Stomach (tissue), 9 donors: Measurements from ENCODE around the gene SMYD3. TPM values are rescaled to one million over a fixed set of nuclear protein-coding genes. Genes with fewer than 3 reads are reported as not detected.

ENCODE experiments used
- DNase-seq, 2 donors: peaks; one replicate each; pipeline versions ENCODE4 v3.0.0 to v3.0.0-alpha.2; 2013 to 2019
- H3K27ac ChIP-seq, 5 donors: fragments of 200-600 bp in 4 of 5; sonication (generic) in 4 of 5; one replicate each; pipeline ENCODE4 v1.5.1; 2013 to 2019; ENCODE audit warnings: mild to moderate bottlenecking in 1 of 5, moderate library complexity in 1 of 5
- H3K27me3 ChIP-seq, 3 donors: fragments of 200-600 bp; sonication (generic); one replicate each; pipeline ENCODE4 v1.5.1; 2017 to 2019; ENCODE audit warnings: mixed run types in 1 of 3
- H3K36me3 ChIP-seq, 4 donors: fragments of 200-600 bp; sonication (generic); 1 replicate in 3 of 4; 2 replicates in 1 of 4; pipeline ENCODE4 v1.5.1; 2016 to 2019
- H3K4me1 ChIP-seq, 4 donors: fragments of 200-600 bp; sonication (generic); one replicate each; pipeline ENCODE4 v1.5.1; 2016 to 2019
- H3K4me3 ChIP-seq, 4 donors: fragments of 200-600 bp; sonication (generic) in 3 of 4; one replicate each; pipeline ENCODE4 v1.5.1; 2016 to 2019; ENCODE audit warnings: mild to moderate bottlenecking in 1 of 4
- H3K9me3 ChIP-seq, 4 donors: fragments of 200-600 bp; sonication (generic); one replicate each; pipeline ENCODE4 v1.5.1; 2016 to 2019
- EP300 ChIP-seq: sonication (generic); formaldehyde crosslinking; IDR thresholded peaks from one replicate; pipeline ENCODE4 v1.6.1; 2017; ENCODE audit warnings: antibody characterized with exemption
- POLR2A ChIP-seq, 4 donors: fragments of 450-650 bp; IDR thresholded peaks; one replicate each; pipeline ENCODE4 v1.6.1; 2016; ENCODE audit warnings: antibody characterized with exemption in 4 of 4, control low read depth in 2 of 4, mild to moderate bottlenecking in 1 of 4, moderate library complexity in 1 of 4
- POLR2AphosphoS5 ChIP-seq, 3 donors: sonication (generic); formaldehyde crosslinking; IDR thresholded peaks; one replicate each; pipeline ENCODE4 v1.6.1; 2016; ENCODE audit warnings: antibody characterized with exemption in 3 of 3
- WGBS, 5 donors: extraction: QIAGEN DNeasy Blood & Tissue Kit in 3 of 5; methylation state at CpG; one replicate each; pipeline versions ENCODE4 v1.1.5 to v1.1.7; 2013 to 2018; 5-methylcytosine and 5-hydroxymethylcytosine counted together
- intact Hi-C: fragments of 100-400 bp; cut with DNase I; formaldehyde crosslinking; loops from one replicate; pipeline ENCODE4 v1.15.1; 2023; ENCODE audit warnings: low total_unique reads
- polyA plus RNA-seq, 3 donors: library from polyadenylated mRNA; stranded (reverse); fragments of 200-250 nt; gene quantifications; one replicate each; pipeline ENCODE4 v1.2.3, GENCODE V29; 2013
- total RNA-seq, 5 donors: library from RNA; depleted of rRNA; stranded (reverse); fragments of >200 nt; gene quantifications; one replicate each; pipeline versions ENCODE4 v1.1.0 to v1.2.3, GENCODE V29; 2014 to 2016
- TF ChIP-seq, protein P1 (sequence below), 7 experiments: fragments of 450-650 bp in 4 of 7; fragments of 200-600 bp in 3 of 7; sonication (generic) in 3 of 7; IDR thresholded peaks; one replicate each; pipeline ENCODE4 v1.5.1; 2016 to 2019; ENCODE audit warnings: antibody characterized with exemption in 7 of 7, control low read depth in 2 of 7, mild to moderate bottlenecking in 1 of 7
- donor health status: healthy with polysubstance abuse.
- donor health status: Bipolar disorder and iron deficiency.
- donor health status: healthy.

SMYD3 gene
- total and polyA plus RNA-seq, 8 donors = 6.4 to 196 (median 27.8) TPM

DNA sequence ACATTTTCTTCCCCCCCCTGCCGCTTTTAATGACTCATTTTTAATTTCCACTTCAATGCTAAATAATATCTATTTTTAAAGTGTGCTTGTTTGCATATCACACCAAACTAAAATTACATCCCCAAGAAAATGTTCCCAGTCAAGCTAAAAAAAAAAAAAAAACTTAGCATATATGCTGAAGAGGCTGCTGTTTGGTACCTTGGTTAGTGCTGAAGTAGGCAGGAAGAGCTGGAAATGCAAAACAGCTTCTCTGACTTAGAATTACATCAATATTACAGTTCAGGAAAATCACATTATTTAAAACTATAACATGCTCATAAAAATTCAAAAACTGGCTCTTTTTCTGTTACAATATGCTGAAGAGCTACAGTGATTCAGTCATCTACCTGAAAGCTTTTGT lies 372.3 kb downstream of the SMYD3 start:
- no peak overlapping the region for H3K4me3 ChIP-seq
- intact Hi-C loops = no loop called here
- no peak overlapping the region for H3K27ac ChIP-seq
- DNase-seq = no peak
- H3K27me3 ChIP-seq = no peaks in the 10 kb centered on the region
- no peaks in the 10 kb centered on the region for H3K36me3 ChIP-seq
- no peaks in the 10 kb centered on the region for H3K9me3 ChIP-seq
- H3K4me1 ChIP-seq = peaks cover 0 to 8% (median 0%) of the 10 kb centered on the region in 4 donors
- TF ChIP-seq POLR2A (IDR thresholded peaks at IDR 0.05) (no peak), POLR2AphosphoS5 (IDR thresholded peaks at IDR 0.05) (no peak), EP300 (no peak)
- TF ChIP-seq, protein P1, sequence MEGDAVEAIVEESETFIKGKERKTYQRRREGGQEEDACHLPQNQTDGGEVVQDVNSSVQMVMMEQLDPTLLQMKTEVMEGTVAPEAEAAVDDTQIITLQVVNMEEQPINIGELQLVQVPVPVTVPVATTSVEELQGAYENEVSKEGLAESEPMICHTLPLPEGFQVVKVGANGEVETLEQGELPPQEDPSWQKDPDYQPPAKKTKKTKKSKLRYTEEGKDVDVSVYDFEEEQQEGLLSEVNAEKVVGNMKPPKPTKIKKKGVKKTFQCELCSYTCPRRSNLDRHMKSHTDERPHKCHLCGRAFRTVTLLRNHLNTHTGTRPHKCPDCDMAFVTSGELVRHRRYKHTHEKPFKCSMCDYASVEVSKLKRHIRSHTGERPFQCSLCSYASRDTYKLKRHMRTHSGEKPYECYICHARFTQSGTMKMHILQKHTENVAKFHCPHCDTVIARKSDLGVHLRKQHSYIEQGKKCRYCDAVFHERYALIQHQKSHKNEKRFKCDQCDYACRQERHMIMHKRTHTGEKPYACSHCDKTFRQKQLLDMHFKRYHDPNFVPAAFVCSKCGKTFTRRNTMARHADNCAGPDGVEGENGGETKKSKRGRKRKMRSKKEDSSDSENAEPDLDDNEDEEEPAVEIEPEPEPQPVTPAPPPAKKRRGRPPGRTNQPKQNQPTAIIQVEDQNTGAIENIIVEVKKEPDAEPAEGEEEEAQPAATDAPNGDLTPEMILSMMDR (IDR thresholded peaks at IDR 0.05) = no peak
- WGBS, 5 donors = 91 to 97% (median 94%) methylated on average over 1 of the region's 1 CpG

DNA sequence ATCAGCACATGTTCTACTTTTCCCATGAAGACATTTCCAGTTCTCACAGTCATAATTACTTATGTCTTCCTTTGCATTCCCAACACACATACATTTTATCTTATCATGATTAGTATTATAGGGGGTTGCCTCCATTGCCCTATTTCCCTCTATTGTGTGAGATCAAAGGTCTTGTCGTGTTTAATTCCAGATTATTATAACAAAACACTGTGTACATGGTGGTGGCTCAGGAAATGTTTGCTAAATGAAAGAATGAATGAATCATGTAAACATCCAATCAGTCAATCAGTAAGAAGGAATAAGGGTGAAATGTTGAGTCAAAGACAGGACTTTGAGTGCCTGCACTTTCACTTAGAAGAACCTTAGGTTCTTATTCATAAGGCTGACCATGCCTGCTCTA lies 376.0 kb downstream of the SMYD3 start:
- TF ChIP-seq POLR2AphosphoS5 (IDR thresholded peaks at IDR 0.05) (no peak), EP300 (no peak), POLR2A (IDR thresholded peaks at IDR 0.05) (no peak)
- TF ChIP-seq, protein P1 (IDR thresholded peaks at IDR 0.05) = no peak
- Histone ChIP-seq H3K27me3 (no peaks in the 10 kb centered on the region), H3K9me3 (no peaks in the 10 kb centered on the region), H3K27ac (no peak overlapping the region), H3K4me3 (no peak overlapping the region), H3K4me1 (peaks cover 0 to 8% (median 0%) of the 10 kb centered on the region in 4 donors), H3K36me3 (no peaks in the 10 kb centered on the region)
- no peak for DNase-seq
- WGBS, 5 donors = 29 to 52% (median 32%) methylated on average over 1 of the region's 1 CpG
- intact Hi-C loops = no loop called here

DNA sequence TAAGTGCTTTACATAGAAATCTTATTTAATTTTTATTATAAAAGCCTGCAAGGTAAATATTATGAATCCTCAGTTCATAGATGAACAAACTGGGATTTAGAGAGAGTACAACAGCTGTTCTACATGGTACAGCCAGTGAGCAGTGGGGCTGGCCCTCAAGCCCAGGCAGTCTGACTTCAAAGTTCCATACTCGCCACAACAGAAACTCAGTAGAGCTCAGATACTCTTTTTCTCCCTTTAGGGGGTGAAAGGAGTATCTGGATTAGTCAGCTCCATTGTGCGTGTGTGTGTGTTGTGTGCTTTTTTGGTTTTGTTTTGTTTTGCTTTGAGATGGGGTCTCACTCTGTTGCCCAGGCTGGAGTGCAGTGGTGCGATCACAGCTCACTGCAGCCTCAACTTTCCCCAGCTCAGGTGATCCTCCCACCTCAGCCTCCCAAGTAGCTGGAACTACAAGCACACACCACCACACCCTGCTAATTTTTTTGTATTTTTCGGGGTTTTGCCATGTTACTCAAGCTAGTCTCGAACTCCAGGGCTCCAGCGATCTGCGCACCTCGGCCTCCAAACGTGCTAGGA lies 378.5 kb downstream of the SMYD3 start:
- WGBS, 5 donors = 93 to 98% (median 95%) methylated on average over 9 of the region's 9 CpGs
- H3K9me3 ChIP-seq = no peaks in the 10 kb centered on the region
- no peak for DNase-seq

DNA sequence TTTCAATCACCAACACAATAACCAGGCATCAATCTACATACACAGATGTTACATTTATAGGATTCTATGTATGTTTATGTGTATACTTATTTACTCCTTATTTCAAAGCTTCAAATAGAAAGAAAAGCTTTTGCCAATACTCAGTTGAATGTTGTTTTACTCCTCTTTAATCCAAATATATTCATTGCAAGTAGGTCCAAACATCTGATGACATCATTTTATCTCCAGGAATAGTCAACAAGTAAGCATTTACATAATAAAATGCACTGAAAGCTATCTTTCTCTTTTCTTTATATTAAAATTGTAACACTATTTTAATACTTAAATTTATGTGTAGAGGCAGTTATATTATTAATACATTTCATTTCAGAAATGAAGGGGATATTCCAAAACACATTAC lies 380.5 kb downstream of the SMYD3 start:
- H3K9me3 ChIP-seq = no peaks in the 10 kb centered on the region
- peaks cover 0 to 8% (median 0%) of the 10 kb centered on the region in 4 donors for H3K4me1 ChIP-seq
- no peak overlapping the region for H3K27ac ChIP-seq
- no peak overlapping the region for H3K4me3 ChIP-seq
- no peaks in the 10 kb centered on the region for H3K27me3 ChIP-seq
- intact Hi-C loops = loop anchor here (10.0 kb wide), 1 partner anchor 972 kb away; the partner anchor contains the start of gene KIF26B
- no peak for DNase-seq
- H3K36me3 ChIP-seq = no peaks in the 10 kb centered on the region
- TF ChIP-seq POLR2A (IDR thresholded peaks at IDR 0.05) (no peak), EP300 (no peak), POLR2AphosphoS5 (IDR thresholded peaks at IDR 0.05) (no peak)
- TF ChIP-seq, protein P1 (IDR thresholded peaks at IDR 0.05) = no peak

More for the DNA sequence above, 378.5 kb downstream of the SMYD3 start:
- intact Hi-C loops = loop anchor here (10.0 kb wide), 1 partner anchor 974 kb away; the partner anchor contains the start of gene KIF26B
- Histone ChIP-seq H3K27me3 (no peaks in the 10 kb centered on the region), H3K4me3 (no peak overlapping the region), H3K27ac (no peak overlapping the region), H3K36me3 (no peaks in the 10 kb centered on the region), H3K4me1 (peaks cover 0 to 8% (median 0%) of the 10 kb centered on the region in 4 donors)
- TF ChIP-seq EP300 (no peak), POLR2AphosphoS5 (IDR thresholded peaks at IDR 0.05) (no peak), POLR2A (IDR thresholded peaks at IDR 0.05) (no peak)
- TF ChIP-seq, protein P1 (IDR thresholded peaks at IDR 0.05) = no peak
